ENCODE results near the gene RILPL1.

RILPL1 gene

GRCh38 chr12:123444092-123445026 is 89.2 kb downstream of the RILPL1 start:
- H2AFZ ChIP-seq (ENCODE audit: low read depth): no peak overlapping the region
- no peaks in the 10 kb centered on the region for H3K27me3 ChIP-seq (ENCODE audit: insufficient read depth, low read depth)
- peaks cover 20% of the 10 kb centered on the region for H3K4me1 ChIP-seq (ENCODE audit: low read depth, poor library complexity, severe bottlenecking)
- no peak overlapping the region for H3K4me3 ChIP-seq (IDR thresholded peaks at IDR 0.05; ENCODE audit: insufficient read depth, low read depth, low read length)
- no peak overlapping the region for H3K9ac ChIP-seq
- no peak for TF ChIP-seq CTCF (conservative IDR thresholded peaks at IDR 0.05; ENCODE audit: low read depth, low read length)
- H3K27ac ChIP-seq: no peak overlapping the region
- H4K20me1 ChIP-seq (ENCODE audit: insufficient read depth): no peaks in the 10 kb centered on the region
- H3K4me2 ChIP-seq: no peak overlapping the region
- H3K79me2 ChIP-seq (ENCODE audit: insufficient read depth, low read depth): no peaks in the 10 kb centered on the region
- H3K36me3 ChIP-seq (ENCODE audit: insufficient read depth): no peaks in the 10 kb centered on the region

- H3K79me2 ChIP-seq (ENCODE audit: insufficient read depth, low read depth): no peaks in the 10 kb centered on the region
- H3K36me3 ChIP-seq (ENCODE audit: insufficient read depth): no peaks in the 10 kb centered on the region
- no peak overlapping the region for H3K4me3 ChIP-seq (IDR thresholded peaks at IDR 0.05; ENCODE audit: insufficient read depth, low read depth, low read length)
- no peak for TF ChIP-seq CTCF (conservative IDR thresholded peaks at IDR 0.05; ENCODE audit: low read depth, low read length)
- no peaks in the 10 kb centered on the region for H4K20me1 ChIP-seq (ENCODE audit: insufficient read depth)
- H3K27me3 ChIP-seq (ENCODE audit: insufficient read depth, low read depth): no peaks in the 10 kb centered on the region
- H3K4me1 ChIP-seq (ENCODE audit: low read depth, poor library complexity, severe bottlenecking): peaks cover 20% of the 10 kb centered on the region
- no peak overlapping the region for H2AFZ ChIP-seq (ENCODE audit: low read depth)
- no peak overlapping the region for H3K9ac ChIP-seq
- H3K4me2 ChIP-seq: no peak overlapping the region
- no peak overlapping the region for H3K27ac ChIP-seq
Observed at GRCh38 chr12:123442774-123443173, 90.7 kb downstream of the RILPL1 start.

GRCh38 chr12:123441523-123442164 is 91.9 kb downstream of the RILPL1 start:
- H3K4me2 ChIP-seq: peak overlapping the region; percentile 71

More at GRCh38 chr12:123441523-123442164, 91.9 kb downstream of the RILPL1 start:
- peaks cover 20% of the 10 kb centered on the region for H3K4me1 ChIP-seq (ENCODE audit: low read depth, poor library complexity, severe bottlenecking)
- H3K27me3 ChIP-seq (ENCODE audit: insufficient read depth, low read depth): no peaks in the 10 kb centered on the region
- peak overlapping the region; percentile 29; the same call in 1 of the 2 replicates for H3K27ac ChIP-seq
- H3K9ac ChIP-seq: no peak overlapping the region
- peak overlapping the region; percentile 48; the same call in 1 of the 2 replicates for H2AFZ ChIP-seq (ENCODE audit: low read depth)
- no peaks in the 10 kb centered on the region for H4K20me1 ChIP-seq (ENCODE audit: insufficient read depth)
- TF ChIP-seq CTCF (conservative IDR thresholded peaks at IDR 0.05; ENCODE audit: low read depth, low read length): no peak
- H3K4me3 ChIP-seq (IDR thresholded peaks at IDR 0.05; ENCODE audit: insufficient read depth, low read depth, low read length): no peak overlapping the region
- no peaks in the 10 kb centered on the region for H3K36me3 ChIP-seq (ENCODE audit: insufficient read depth)
- no peaks in the 10 kb centered on the region for H3K79me2 ChIP-seq (ENCODE audit: insufficient read depth, low read depth)
